Activated naive CD8-positive, alpha-beta T cell treated with anti-CD3 and anti-CD28 coated beads, Interleukin-2, amount 50 U/mL, for 16 hours (primary cell): ENCODE measurements around the gene CNEP1R1.
"Not testable (repeated sequence)": the region's sequence is repeated elsewhere in the genome, so short reads cannot be mapped to it uniquely, and the experiment has no call there.

Source experiments
- DNase-seq: peaks from one replicate; pipeline ENCODE4 v3.0.0-alpha.2; 2020; ENCODE audit warnings: low read depth, low spot score

Gene CNEP1R1

DNA sequence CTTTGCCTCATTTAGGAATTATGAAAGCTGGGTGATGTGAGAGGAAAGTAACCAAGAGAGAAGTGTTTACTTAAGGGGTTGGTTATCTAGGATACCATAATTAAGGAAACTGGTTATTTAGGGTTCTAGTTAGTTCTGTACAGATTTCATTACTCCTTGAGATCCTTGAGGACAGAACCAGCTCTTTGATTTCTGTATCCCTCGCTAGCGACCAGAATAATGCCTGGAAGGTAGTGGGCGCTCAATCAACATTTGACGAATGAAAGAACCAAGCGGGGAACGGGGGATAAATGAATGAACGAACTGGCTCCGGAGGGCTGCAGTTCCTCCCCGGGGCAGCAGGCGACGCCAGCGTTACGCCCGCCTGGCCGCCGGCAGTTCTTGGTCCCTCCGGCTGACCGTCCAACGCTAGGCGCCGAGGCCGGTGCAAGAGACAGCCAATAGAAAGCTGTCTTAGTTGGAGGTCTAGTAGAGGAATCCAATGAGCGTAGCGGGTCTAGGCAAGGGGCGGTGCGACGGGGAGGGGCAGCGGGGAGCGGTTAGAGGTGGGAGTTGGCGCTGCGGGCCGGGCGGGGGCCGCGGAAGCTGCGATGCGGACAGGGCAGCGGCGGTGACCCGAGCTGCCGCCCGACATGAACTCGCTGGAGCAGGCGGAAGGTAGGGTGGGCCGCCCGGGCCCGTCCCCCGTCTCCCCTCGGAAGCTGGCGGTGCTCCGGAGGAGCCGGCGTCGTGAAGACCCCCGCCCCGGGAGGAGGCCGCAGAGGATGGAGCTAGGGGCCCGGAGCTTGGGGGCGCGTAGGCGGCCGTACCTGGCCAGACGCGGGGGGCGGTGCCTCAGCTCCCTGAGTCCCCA lies at the start of gene CNEP1R1:
TSS of gene CNEP1R1 (plus strand) at position 542 of the 853 bp plus-strand sequence. CDS start at position 633, 91 bp downstream.
- peak; percentile 78 for DNase-seq

DNA sequence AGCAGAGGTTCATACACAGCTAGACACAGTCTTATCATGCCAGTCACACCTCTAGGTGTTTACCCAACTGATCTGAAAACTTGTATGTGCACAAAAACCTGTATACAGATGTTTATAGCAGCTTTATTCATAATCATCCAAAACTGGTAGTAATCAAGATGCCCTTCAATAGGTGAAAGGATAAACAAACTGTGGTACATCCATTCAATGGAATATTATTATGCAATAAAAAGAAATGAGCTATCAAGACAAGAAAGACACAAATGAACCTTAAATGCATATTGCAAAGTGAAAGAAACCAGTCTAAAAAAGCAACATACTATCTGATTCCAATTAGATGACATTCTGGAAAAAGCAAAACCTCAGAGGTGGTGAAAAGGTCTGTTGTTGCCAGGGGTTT lies 47.6 kb upstream of the CNEP1R1 start:
- no peak for DNase-seq

DNA sequence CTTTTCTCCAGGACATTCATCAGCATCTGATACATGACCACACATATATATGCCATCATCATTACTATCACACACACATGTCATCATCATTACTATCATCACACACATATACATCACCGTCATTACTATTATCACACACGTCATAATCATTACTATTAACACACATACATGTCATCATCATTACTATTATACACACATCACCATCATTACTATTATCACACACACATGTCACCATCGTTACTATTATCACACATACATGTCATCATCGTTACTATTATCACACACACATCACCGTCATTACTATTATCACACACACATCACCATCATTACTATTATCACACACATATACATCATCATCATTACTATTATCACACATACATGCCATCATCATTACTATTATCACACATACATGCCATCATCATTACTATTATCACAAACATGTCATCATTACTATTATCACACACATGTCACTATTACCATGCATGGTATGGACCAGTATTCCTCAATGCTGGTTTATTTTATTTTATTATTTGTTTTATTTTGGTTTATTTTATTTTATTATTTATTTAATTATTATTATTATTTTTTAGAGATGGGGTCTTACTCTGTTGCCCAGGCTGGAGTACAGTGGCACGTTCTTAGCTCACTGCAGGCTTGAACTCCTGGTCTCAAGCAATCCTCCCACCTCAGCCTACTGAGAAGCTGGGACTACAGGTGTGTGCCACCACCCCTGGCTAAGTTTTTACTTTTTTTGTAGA lies 46.3 kb upstream of the CNEP1R1 start:
- no peak for DNase-seq

DNA sequence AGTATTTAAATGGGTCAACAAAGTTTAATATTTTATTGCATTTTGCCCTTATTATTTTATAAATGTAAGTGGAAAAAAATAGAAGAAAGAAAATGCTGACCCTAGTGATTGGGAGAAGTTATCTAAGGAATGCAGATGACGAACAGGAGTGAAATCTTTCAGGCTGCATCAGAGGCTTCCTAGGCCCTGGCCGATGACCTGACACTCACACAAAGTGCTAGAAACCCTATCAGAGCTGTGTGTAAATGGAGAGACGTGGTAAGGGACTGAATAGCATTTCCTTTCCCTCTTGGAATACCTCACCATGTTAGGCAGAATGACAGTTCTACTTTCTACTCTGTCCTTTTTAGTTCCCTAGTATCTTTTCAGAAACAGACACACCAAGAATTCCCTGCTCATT lies 44.9 kb upstream of the CNEP1R1 start:
- DNase-seq: no peak

GRCh38 chr16:49986351-49987124 lies 38.5 kb upstream of the CNEP1R1 start:
- DNase-seq: no peak

GRCh38 chr16:49987381-49987780 lies 37.6 kb upstream of the CNEP1R1 start:
- DNase-seq: no peak

DNA sequence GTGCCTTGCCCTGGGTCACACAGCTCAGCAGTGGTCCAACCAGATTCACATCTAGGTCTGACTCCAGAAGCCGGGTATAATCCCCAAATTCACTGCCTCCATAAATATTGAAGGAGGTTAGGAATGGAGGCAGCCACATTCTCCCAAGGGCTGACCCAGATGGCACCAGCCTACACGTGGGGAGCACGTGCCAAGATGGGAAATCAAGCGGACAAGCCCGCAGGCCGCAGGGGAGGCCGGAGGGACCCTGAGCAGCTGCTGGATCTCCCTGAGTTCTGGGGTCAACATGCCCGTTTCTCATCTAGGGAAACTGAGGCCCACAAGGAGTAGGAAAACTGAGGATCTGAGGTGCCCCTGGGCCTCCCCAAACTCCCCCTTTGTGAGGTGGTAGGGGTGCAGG lies 32.2 kb upstream of the CNEP1R1 start:
- DNase-seq: no peak

DNA sequence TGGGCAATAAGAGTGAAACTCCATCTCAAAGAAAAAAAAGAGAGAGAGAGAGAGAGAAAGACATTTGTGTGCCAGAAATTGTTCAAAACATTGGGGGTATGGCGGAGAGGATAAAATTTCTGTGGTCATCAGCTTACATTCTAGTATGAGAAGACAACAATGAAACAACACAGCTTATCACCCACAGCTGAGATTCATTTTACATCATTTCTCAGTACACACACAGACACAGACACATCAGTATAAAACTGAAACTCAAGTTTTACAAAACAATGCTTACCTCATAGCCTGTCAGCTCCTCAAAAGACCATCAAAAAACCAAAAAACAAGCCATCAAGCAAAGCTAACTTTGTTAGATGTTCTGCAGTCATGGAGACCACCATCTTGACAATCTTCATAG lies 31.4 kb upstream of the CNEP1R1 start:
- no peak for DNase-seq

GRCh38 chr16:49994006-49994405 lies 31.0 kb upstream of the CNEP1R1 start:
- no peak for DNase-seq

DNA sequence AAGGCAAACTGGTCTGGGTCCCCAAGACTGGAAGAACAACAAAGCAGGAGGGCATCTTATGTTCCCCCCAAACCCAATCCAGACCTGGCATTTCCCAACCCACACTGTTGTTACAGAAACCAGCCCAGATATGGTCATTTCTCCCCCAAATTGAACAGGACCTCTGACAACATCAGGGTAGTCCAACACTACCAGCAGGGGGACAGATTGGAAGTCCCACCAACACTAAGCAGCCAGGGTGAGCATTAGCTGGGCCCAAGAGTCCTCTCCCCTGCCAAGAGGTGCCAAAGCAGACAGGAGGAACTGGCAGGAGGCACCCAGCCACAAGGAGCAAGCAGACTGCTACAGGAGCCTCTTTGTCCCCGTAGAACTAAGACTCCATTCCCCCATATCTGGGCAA lies 29.3 kb upstream of the CNEP1R1 start:
- DNase-seq: no peak

DNA sequence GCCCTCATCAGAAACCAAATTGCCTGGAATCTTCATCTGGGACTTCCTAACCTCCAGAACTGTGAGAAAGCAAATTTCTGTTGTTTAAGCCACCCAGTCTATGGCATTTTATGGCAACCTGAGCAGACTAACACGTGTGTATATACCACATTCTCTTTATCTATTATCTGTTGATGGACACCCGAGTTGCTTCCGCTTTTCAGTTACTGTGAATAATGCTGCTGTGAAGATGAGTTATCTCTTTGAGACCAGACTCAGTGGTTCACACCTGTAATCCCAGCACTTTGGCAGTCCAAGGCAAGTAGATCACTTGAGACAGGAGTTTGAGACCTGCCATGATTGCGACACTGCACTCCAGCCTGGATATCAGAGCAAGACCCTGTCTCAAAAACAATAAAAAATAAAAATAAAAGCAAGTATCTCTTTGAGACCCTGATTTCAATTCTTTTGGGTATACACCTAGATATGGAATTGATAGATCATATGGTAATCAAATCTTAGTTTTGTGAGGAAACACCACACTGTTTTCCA lies 27.2 kb upstream of the CNEP1R1 start:
- DNase-seq: no peak

DNA sequence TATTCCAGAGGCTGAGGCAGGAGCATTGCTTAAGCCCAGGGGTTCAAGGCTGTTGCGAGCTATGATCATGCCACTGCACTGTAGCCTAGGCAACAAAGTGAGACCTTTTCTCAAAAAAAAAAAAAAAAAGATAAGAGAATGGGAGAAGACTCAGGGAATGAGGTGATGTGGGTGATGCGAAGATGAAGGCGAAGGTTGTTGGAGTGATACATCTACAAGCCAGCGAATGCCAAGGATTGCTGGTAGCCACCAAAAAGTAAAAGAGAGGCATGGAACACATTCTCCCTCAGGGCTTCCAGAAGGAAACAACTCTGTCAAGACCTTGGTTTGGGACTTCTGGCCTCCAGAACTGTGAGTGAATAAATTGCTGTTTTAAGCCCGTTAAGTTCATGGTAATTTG lies 26.0 kb upstream of the CNEP1R1 start:
- DNase-seq: no peak

- DNase-seq: no peak
Measured at GRCh38 chr16:50001144-50001543, 23.9 kb upstream of the CNEP1R1 start.

- no peak for DNase-seq
Measured at GRCh38 chr16:50002190-50002589, 22.8 kb upstream of the CNEP1R1 start.

GRCh38 chr16:50004239-50004638 lies 20.8 kb upstream of the CNEP1R1 start:
- no peak for DNase-seq

DNA sequence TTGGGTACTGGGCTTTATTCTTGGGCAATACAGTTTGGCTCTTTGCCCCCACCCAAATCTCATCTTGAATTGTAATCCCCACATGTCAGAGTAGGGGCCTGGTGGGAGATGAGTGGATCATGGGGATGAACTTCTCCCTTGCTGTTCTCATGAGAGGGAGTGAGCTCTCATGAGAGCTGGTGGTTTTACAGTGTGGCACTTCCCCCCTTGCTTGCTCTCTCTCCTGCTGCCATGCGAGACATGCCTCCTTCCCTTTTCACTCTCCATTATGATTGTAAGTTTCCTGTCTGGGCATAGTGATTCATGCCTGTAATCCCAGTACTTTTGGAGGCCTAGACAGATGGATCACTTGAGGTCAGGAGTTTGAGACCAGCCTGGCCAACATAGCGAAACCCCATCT lies 18.1 kb upstream of the CNEP1R1 start:
- no peak for DNase-seq

DNA sequence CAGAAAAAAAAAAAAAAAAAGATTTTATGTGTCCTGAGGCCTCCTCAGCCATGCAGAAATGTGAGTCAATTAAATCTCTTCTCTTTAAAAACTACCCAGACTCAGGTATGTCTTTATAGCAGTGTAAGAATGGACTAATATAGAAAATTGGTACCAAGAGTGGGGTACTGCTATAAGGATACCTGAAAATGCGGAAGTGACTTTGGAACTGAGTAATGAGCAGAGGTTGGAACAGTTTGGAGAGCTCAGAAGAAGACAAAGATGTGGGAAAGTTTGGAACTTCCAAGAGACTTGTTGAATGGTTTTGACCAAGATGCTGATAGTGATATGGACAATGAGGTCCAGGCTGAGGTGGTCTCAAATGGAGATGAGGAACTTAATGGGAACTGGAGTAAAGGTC lies 17.3 kb upstream of the CNEP1R1 start:
- DNase-seq: no peak

DNA sequence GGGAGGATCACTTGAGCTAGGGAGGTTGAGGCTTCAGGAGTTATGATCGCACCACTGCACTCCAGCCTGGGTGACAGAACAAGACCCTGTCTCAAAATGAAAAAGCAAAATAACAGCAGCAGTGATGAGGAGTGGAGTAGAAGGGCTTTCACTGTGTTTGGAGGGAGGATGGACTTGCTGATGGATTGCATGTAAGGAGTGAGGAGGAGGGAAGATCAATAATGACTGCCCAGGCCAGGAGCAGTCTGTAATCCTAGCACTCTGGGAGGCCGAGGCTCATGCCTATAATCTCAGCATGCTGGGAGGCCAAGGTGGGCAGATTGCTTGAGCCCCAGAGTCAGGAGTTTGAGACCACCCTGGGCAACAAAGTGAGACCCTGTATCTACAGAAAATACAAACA lies 14.8 kb upstream of the CNEP1R1 start:
- DNase-seq: no peak

DNA sequence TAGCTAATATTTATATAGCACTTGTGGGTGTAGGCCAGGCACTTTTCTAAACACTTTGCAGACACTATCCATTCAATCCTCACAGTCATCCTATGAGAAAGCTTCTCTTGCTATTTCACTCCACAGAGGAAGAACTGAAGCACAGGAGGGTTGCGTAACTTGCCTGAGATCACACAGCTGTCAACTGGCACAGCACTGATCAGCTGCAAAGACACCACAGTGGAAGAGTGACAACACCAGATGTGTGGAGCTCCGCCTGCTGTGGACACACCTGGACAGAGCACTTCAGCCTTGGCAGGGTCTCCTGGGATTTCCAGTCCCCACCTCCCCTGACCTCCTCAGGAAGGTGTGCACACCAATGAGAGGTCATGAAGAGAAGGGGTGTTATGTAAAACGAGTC lies 13.3 kb upstream of the CNEP1R1 start:
- DNase-seq: no peak

DNA sequence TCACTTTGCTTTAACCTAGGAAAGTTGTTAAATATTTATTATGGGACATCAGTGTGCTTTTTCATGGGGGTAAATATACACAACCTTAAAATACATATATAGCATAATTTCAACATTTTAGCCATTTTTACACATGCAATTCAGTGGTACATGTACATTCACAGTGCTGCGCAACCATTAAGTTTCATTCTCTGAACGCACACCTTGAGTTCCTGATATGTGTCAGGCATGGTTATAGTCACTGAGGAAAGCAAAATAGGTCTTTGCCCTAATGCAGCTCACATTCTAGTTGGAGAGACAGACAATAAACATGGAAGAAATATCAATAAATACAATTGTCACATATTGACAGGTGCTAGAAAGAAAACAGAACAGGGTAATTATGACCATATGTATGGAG lies 12.8 kb upstream of the CNEP1R1 start:
- no peak for DNase-seq

DNA sequence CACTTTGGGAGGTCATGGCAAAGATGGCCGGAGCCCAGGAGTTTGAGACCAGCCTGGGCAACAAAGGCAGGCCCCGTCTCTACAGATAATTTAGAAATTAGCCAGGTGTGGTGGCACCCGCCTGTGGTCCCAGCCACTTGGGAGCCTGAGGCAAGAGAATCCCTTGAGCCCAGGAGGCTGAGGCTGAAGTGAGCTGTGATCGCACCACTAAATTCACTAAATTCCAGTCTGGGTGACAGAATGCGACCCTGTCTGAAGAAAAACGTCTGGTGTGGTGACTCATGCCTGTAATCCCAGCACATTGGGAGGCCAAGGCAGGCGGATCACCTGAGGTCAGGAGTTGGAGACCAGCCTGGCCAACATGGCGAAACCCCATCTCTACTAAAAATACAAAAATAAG lies 10.8 kb upstream of the CNEP1R1 start:
- not testable (repeated sequence) for DNase-seq

DNA sequence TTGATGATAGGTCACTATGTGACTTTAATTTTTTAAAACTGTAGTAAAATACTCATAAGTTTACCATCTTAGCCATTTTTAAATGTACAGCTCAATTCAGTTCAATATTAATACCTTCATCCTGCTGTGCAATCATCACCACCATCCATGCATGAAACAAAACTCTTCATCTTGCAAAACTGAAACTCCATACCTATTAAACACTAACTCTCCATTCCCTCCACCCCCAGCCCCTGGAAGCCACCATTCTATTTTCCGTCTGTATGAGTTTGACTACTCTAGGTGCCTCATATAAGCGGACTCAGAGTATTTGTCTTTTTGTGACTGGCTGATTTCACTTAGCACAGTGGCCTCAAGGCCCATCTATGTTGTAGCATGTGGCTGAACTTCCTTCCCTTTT lies 9.4 kb upstream of the CNEP1R1 start:
- no peak for DNase-seq
